ENCODE results near the gene SAMD10.

DNA sequence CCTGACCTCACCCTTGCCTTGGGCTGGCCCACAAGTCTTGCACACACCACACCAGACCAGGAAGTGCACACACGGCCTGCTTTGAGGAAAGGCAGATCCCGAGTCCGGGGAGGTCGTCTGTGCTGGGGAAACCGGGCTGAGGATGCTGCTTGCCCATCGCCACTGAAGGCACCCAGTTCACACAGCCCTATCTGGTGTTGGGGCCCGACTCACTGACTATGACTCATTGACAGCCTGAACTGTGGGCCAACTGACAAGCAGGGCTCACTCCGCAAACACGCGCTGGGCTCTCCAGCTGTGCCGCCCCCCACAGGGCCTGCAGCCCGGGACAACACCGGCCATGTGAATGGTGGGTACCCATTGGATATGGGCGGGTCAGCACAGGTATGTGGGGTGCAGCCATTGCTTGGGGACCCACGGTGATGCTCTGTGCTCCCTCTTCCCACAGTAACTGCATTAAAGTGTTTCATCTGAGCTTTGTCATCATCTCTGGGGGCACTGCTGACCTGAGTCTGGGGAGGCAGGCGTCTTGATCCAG is 1.6 kb downstream of the SAMD10 start:
- no peak for TF ChIP-seq POLR2AphosphoS5 (IDR thresholded peaks at IDR 0.05)
- TF ChIP-seq, protein P1, sequence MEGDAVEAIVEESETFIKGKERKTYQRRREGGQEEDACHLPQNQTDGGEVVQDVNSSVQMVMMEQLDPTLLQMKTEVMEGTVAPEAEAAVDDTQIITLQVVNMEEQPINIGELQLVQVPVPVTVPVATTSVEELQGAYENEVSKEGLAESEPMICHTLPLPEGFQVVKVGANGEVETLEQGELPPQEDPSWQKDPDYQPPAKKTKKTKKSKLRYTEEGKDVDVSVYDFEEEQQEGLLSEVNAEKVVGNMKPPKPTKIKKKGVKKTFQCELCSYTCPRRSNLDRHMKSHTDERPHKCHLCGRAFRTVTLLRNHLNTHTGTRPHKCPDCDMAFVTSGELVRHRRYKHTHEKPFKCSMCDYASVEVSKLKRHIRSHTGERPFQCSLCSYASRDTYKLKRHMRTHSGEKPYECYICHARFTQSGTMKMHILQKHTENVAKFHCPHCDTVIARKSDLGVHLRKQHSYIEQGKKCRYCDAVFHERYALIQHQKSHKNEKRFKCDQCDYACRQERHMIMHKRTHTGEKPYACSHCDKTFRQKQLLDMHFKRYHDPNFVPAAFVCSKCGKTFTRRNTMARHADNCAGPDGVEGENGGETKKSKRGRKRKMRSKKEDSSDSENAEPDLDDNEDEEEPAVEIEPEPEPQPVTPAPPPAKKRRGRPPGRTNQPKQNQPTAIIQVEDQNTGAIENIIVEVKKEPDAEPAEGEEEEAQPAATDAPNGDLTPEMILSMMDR (IDR thresholded peaks at IDR 0.05) = no peak

Data from transverse colon (tissue), 4 donors.